Measurements from ENCODE around the gene MORN3.
A peak's percentile ranks its signal among the peaks of the same experiment; 100 is the strongest.
"Not testable (repeated sequence)": the region's sequence is repeated elsewhere in the genome, so short reads cannot be mapped to it uniquely, and the experiment has no call there.

Gene MORN3

GRCh38 chr12:121669521-121669900, at the start of gene MORN3:
Gene MORN3, minus strand, starts transcription at chr12:121669654. Its CDS starts 171 bp downstream, at chr12:121669483.
- DNase-seq (ENCODE audit: low spot score) = no peak

- no peak for DNase-seq (ENCODE audit: low spot score)
These were observed 49.3 kb upstream of the MORN3 start for GRCh38 chr12:121718653-121719239.

GRCh38 chr12:121717041-121717699, 47.7 kb upstream of the MORN3 start:
- DNase-seq (ENCODE audit: low spot score) = peak; percentile 79

- DNase-seq (ENCODE audit: low spot score) = no peak
These were observed 46.5 kb upstream of the MORN3 start for GRCh38 chr12:121715862-121716435.

GRCh38 chr12:121715055-121715454, 45.6 kb upstream of the MORN3 start:
- DNase-seq (ENCODE audit: low spot score) = not testable (repeated sequence)

- no peak for DNase-seq (ENCODE audit: low spot score)
These were observed 44.3 kb upstream of the MORN3 start for GRCh38 chr12:121713793-121714192.

GRCh38 chr12:121713257-121713777, 43.9 kb upstream of the MORN3 start:
- DNase-seq (ENCODE audit: low spot score) = no peak

GRCh38 chr12:121712461-121713256, 43.2 kb upstream of the MORN3 start, which contains the start of gene TMEM120B:
Gene TMEM120B, plus strand, starts transcription at chr12:121712752. Its CDS starts 144 bp downstream, at chr12:121712896.
- peak; percentile 82 for DNase-seq (ENCODE audit: low spot score)

GRCh38 chr12:121712190-121712460, 42.7 kb upstream of the MORN3 start:
- DNase-seq (ENCODE audit: low spot score) = no peak

- DNase-seq (ENCODE audit: low spot score) = peak; percentile 79
These were observed 42.1 kb upstream of the MORN3 start for GRCh38 chr12:121711361-121712189.

- DNase-seq (ENCODE audit: low spot score) = peak; percentile 89
These were observed 40.1 kb upstream of the MORN3 start for GRCh38 chr12:121709478-121709961.

GRCh38 chr12:121709064-121709424, 39.6 kb upstream of the MORN3 start:
- DNase-seq (ENCODE audit: low spot score) = not testable (repeated sequence)

- no peak for DNase-seq (ENCODE audit: low spot score)
These were observed 39.0 kb upstream of the MORN3 start for GRCh38 chr12:121708313-121709063.

GRCh38 chr12:121705514-121705913, 36.1 kb upstream of the MORN3 start:
- DNase-seq (ENCODE audit: low spot score) = no peak

GRCh38 chr12:121702944-121703343, 33.5 kb upstream of the MORN3 start:
- no peak for DNase-seq (ENCODE audit: low spot score)

GRCh38 chr12:121701667-121702277, 32.3 kb upstream of the MORN3 start:
- no peak for DNase-seq (ENCODE audit: low spot score)

GRCh38 chr12:121697861-121698260, 28.4 kb upstream of the MORN3 start:
- peak; percentile 46 for DNase-seq (ENCODE audit: low spot score)

GRCh38 chr12:121697093-121697698, 27.7 kb upstream of the MORN3 start:
- DNase-seq (ENCODE audit: low spot score) = peak; percentile 66

- no peak for DNase-seq (ENCODE audit: low spot score)
These were observed 23.8 kb upstream of the MORN3 start for GRCh38 chr12:121693155-121693687.

GRCh38 chr12:121692744-121693143, 23.3 kb upstream of the MORN3 start:
- not testable (repeated sequence) for DNase-seq (ENCODE audit: low spot score)
